Urinary bladder (tissue), 4 donors: ENCODE results near the gene LRRC17. TPM values are rescaled to one million over a fixed set of nuclear protein-coding genes. Genes with fewer than 3 reads are reported as not detected.

ENCODE experiments used
- DNase-seq: peaks from one replicate; pipeline ENCODE4 v3.0.0-alpha.2; 2015; ENCODE audit errors: extremely low spot score
- H3K27ac ChIP-seq: one replicate; pipeline ENCODE4 v1.5.1; 2013; ENCODE audit warnings: low read depth, mild to moderate bottlenecking, moderate library complexity
- H3K36me3 ChIP-seq: one replicate; pipeline ENCODE4 v1.6.1; 2013; ENCODE audit warnings: mild to moderate bottlenecking, moderate library complexity; ENCODE audit not compliant: insufficient read depth
- H3K4me1 ChIP-seq: one replicate; pipeline ENCODE4 v1.6.1; 2013; ENCODE audit warnings: mild to moderate bottlenecking, moderate library complexity; ENCODE audit not compliant: insufficient read depth
- H3K4me3 ChIP-seq: one replicate; pipeline ENCODE4 v1.5.1; 2013; ENCODE audit warnings: low read depth, low read length
- WGBS: extraction: QIAGEN DNeasy Blood & Tissue Kit; methylation state at CpG from one replicate; pipeline ENCODE4 v1.1.7; 2013; 5-methylcytosine and 5-hydroxymethylcytosine counted together
- polyA plus RNA-seq: library from polyadenylated mRNA; stranded (reverse); fragments of 200-250 nt; gene quantifications from one replicate; pipeline ENCODE4 v1.2.3, GENCODE V29; 2013
- total RNA-seq: library from RNA; depleted of rRNA; stranded (reverse); fragments of >200 nt; gene quantifications from one replicate; pipeline ENCODE4 v1.2.3, GENCODE V29; 2014
- donor health status: healthy with polysubstance abuse.
- donor health status: healthy.

LRRC17 gene
- total and polyA plus RNA-seq, 2 donors = 3.8 to 200 TPM

DNA sequence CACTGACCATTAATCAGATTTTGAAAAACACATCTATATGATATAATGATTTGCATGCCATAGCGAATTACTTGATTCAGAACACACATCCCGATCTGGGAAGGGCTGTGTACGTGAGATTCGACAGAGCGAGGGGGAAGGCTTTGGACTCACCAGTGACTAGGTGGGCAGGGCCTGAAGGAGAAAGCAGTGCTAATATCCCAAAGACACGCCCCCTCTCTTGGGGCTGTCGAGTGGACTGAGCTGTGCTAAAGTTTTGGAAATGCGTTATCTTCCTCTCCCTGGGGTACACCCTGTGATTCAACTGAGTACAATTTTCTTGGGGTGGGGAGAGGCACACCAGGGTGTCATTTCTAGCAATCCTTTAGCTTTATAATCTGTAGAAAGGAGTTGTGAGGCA is 1.8 kb downstream of the LRRC17 start:
- DNase-seq = no peak
- WGBS = 34% methylated on average over 8 of the region's 8 CpGs
- Histone ChIP-seq H3K4me1 (no peaks in the 10 kb centered on the region), H3K4me3 (no peak overlapping the region), H3K27ac (no peak overlapping the region), H3K36me3 (no peaks in the 10 kb centered on the region)

DNA sequence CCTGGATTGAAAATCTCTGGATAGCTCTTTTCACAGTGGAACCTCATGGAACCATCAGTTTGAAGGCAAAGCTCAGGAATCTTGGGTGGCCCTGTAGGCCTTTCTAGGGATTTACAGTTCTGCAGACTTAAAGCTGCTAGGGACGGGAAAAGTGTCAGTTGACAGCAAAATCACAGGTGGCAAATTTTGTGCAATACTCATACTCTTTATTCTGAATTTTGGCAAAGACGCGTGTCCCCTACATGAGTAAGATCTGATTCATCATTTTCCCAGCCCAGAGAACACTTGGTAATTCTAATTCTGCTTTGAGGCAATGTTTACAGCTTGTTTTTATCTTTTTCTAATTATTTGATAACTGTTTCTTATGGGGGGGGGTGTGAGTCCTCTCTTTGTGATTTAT is 3.6 kb downstream of the LRRC17 start:
- Histone ChIP-seq H3K4me1 (no peaks in the 10 kb centered on the region), H3K27ac (no peak overlapping the region), H3K4me3 (no peak overlapping the region), H3K36me3 (no peaks in the 10 kb centered on the region)
- no peak for DNase-seq
- WGBS = 63% methylated on average over 3 of the region's 3 CpGs

DNA sequence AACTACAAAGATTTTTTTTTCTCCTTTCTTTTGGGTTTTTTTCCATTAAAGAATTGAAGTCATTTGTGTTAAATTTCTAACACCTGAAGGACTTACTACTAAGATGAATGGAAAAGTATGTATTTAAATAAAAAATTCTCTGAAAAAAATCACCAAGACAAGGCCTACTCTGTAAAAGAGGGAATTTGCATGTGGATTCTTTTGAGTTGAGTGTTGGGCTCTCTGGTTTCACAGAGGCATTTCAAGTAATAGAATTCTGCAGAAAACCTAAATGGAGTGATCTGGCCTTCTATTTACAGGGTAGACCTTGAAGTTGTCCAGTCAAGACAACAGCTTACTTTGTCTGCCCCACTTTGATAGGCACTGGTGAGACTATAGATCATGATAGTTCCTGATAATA is 4.1 kb downstream of the LRRC17 start:
- no peak overlapping the region for H3K27ac ChIP-seq
- no peaks in the 10 kb centered on the region for H3K4me1 ChIP-seq
- H3K36me3 ChIP-seq = no peaks in the 10 kb centered on the region
- no peak for DNase-seq
- no peak overlapping the region for H3K4me3 ChIP-seq

DNA sequence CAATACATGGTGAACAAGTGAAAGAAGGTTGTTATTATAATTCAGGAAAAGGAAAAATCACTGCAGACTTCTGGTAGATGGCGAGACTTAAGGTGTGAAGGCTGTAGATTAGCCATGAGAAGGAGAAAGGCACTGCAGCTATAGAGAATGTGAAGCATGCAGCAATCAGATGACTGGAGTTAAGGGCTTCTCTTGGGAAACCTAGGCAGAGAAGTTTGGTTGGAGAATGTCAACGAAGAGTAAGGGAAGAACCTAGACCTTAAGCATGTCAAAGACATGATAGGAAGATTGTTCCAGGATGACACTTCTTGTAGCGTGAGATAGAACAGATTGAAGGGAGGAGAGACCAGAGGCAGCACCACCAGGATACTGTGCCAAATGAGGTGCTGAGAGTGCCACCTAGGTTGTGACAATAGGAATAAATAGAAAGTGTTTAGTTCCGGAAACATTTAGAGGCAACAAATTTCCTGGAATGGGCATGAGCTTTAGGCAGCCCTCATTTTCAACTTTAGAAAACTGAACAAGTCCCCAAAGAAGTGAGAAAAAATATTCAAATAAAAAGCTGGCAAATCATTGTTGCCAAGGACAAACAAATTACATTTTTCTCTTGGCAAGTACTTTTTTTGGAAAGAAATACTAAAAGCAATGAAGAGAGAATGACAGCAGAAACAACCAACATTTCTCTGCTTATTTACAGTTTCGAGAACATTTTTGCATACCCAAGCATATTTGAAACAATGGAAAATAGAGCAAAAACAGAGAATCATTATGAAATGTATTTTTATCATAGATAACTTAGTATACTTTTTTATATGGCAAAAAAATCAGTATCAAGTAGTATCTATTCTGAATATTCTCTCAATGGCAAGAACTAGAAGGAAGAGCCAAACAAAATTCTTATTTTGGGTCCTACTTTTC is 4.9 kb downstream of the LRRC17 start:
- no peak for DNase-seq
- no peak overlapping the region for H3K4me3 ChIP-seq
- 83% methylated on average over 5 of the region's 5 CpGs for WGBS
- H3K27ac ChIP-seq = no peak overlapping the region
- no peaks in the 10 kb centered on the region for H3K4me1 ChIP-seq
- no peaks in the 10 kb centered on the region for H3K36me3 ChIP-seq

DNA sequence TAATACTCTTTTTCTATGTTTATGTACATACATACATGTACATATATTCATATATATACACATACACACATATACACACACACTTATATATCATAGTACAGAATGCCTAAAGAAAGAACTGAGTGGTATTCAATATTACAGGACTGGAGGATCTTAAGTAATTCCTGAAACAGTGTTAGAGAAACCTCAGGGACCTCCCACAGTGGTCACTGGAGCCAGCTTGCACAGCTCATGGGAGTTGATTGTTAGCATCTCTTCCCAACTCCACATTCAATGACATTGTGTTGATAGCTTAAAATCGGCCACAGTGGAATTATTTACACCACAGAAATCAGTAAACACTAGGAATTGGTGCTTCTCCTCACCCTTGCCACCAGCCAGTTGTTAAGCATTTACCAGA is 6.0 kb downstream of the LRRC17 start:
- H3K4me1 ChIP-seq = no peaks in the 10 kb centered on the region
- WGBS = 20% methylated on average over 1 of the region's 1 CpG
- DNase-seq = no peak
- no peak overlapping the region for H3K27ac ChIP-seq
- H3K4me3 ChIP-seq = no peak overlapping the region
- no peaks in the 10 kb centered on the region for H3K36me3 ChIP-seq

DNA sequence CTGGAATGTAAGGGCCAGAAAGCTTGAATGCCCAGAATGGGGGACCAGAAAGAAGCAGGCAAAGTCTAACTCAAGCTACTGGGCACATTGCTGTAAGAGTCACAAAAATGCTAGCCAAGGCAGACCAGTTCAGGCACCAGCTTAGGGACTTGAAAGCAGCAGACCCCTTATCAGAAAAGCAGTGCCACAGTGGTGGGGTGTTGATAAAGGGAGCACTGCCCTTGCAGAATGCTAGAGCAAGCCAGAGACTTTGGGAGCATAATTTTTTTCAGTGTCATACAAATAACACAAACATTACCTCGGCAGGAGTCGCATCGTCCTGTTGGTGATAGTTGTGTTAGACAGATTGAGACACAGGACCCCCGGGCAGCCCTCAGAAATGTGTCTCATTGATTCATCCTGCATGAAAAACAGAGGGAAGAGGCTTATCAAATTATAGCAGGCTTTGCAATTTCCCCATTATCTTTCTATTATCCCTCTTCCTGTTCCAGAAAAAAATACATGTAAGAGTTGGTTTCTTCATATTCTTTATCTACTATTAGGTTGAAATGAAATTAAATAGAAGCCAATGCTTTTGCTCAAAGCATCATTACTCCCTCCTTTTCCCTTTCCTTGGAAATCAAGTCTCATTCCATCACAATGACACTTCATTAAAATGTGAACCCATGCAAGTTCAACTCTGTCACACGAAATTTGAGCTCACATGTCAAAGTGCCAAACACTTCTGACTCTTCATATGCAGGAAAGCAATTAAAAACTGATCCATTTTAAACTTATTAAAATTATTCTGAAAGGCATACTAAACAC is 13.4 kb downstream of the LRRC17 start:
- no peak for DNase-seq
- 41% methylated on average over 5 of the region's 5 CpGs for WGBS
- Histone ChIP-seq H3K4me1 (no peaks in the 10 kb centered on the region), H3K36me3 (no peaks in the 10 kb centered on the region), H3K27ac (no peak overlapping the region), H3K4me3 (no peak overlapping the region)

DNA sequence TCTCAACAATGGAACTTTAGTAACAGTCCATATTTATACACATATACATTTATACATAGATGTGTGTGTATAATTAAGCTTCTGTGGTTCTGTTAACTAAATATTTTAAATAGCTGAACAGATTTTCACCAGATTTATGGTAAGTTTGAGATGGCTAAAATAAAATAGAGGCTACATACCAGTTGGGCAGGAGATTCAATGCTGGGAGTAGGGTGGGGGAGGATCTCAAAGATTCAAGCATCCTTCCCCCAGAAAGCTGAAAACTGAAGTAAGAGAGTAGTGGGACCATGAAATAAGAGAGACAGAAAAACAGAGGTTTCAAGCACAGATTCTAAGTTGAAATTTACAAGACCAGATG is 14.0 kb downstream of the LRRC17 start:
- Histone ChIP-seq H3K36me3 (no peaks in the 10 kb centered on the region), H3K4me1 (no peaks in the 10 kb centered on the region), H3K27ac (no peak overlapping the region), H3K4me3 (no peak overlapping the region)
- no peak for DNase-seq

DNA sequence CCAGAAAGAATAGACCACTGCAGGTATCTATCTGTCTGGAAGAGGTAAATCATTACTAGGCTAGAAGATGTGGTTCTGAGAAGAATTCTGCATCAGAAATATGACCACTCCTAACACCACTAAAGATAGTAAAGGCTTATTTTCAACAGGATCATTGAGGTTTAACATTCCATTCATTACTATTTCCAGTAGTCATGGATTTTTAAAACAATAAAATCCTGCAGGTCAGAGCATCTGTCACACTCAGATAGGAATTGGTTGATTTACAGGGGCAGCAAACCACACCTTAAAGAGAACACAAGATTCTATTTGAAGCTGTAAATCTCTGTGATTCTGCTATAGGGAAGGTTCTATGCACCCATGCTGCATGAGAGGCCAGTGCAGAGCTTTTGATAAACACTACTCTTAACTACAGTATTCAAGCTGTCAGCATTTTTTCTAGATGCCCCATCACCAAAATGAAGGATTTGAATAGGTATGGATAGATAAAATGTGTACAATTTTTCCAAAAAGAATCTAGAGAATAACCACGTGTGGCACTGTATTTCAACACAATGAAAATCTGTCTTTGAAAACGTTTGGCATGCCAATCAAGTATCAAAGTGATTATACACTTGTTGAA is 14.6 kb downstream of the LRRC17 start:
- Histone ChIP-seq H3K36me3 (no peaks in the 10 kb centered on the region), H3K27ac (no peak overlapping the region), H3K4me1 (no peaks in the 10 kb centered on the region), H3K4me3 (no peak overlapping the region)
- WGBS = 47% methylated on average over 2 of the region's 2 CpGs
- DNase-seq = no peak

DNA sequence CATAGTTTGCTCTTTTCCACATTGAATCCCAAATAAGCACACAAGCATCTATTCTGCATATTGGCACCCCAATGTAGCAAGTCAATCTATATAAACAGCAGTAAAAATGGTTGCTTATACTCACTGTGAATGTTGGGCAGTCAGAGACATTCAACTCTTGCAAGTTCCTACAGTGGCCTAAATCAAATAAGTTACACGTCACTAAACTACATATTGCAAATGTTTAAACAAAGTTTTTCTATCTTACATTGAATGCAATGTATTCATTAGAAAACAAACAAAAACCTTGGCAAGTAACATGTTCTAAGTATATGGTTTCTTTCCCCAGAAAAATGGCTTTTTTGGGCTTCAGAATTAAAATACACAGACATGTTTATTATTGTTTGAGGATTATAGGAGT is 19.0 kb downstream of the LRRC17 start:
- no peaks in the 10 kb centered on the region for H3K36me3 ChIP-seq
- no peak for DNase-seq
- no peak overlapping the region for H3K27ac ChIP-seq
- no peak overlapping the region for H3K4me3 ChIP-seq
- no peaks in the 10 kb centered on the region for H3K4me1 ChIP-seq
- WGBS = 60% methylated on average over 1 of the region's 1 CpG

DNA sequence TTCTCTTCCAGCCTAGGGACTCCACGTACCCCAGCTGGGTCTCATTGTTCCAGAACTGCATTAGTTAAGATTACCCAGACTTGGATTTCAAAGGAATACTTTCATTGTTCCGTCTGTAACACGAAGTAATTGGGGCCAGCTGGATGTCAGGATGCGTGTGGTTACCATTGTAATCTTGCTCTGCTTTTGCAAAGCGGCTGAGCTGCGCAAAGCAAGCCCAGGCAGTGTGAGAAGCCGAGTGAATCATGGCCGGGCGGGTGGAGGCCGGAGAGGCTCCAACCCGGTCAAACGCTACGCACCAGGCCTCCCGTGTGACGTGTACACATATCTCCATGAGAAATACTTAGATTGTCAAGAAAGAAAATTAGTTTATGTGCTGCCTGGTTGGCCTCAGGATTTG is 21.0 kb downstream of the LRRC17 start:
- Histone ChIP-seq H3K4me3 (no peak overlapping the region), H3K36me3 (no peaks in the 10 kb centered on the region), H3K4me1 (no peaks in the 10 kb centered on the region), H3K27ac (peak overlapping the region; percentile 58)
- peak; percentile 78 for DNase-seq
- WGBS = 22% methylated on average over 15 of the region's 15 CpGs

DNA sequence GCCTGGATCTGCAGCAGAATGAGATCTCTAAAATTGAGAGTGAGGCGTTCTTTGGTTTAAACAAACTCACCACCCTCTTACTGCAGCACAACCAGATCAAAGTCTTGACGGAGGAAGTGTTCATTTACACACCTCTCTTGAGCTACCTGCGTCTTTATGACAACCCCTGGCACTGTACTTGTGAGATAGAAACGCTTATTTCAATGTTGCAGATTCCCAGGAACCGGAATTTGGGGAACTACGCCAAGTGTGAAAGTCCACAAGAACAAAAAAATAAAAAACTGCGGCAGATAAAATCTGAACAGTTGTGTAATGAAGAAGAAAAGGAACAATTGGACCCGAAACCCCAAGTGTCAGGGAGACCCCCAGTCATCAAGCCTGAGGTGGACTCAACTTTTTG is 21.4 kb downstream of the LRRC17 start:
- DNase-seq = no peak
- Histone ChIP-seq H3K27ac (peak overlapping the region; percentile 58), H3K4me3 (no peak overlapping the region), H3K4me1 (no peaks in the 10 kb centered on the region), H3K36me3 (no peaks in the 10 kb centered on the region)
- WGBS = 39% methylated on average over 8 of the region's 8 CpGs

DNA sequence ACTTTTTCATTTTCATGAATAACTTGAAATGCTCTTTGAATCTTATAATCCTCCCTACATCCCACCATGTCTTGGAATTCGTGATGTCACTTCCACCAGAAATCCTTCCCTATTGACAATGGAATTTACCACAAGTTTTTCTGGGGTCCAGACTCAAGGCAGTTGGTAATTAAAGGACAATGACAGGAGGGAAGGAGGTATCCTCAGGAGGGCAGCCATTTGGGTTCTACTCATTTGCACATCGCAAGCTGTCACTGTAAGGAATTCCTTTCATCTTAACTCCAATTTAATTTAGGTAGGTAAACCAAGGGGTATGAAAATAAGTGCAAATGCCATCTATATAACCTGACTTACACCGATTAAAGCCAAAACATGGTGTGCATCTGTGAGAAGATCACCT is 21.9 kb downstream of the LRRC17 start:
- Histone ChIP-seq H3K4me1 (no peaks in the 10 kb centered on the region), H3K36me3 (no peaks in the 10 kb centered on the region), H3K4me3 (no peak overlapping the region), H3K27ac (no peak overlapping the region)
- 66% methylated on average over 3 of the region's 3 CpGs for WGBS
- DNase-seq = no peak

DNA sequence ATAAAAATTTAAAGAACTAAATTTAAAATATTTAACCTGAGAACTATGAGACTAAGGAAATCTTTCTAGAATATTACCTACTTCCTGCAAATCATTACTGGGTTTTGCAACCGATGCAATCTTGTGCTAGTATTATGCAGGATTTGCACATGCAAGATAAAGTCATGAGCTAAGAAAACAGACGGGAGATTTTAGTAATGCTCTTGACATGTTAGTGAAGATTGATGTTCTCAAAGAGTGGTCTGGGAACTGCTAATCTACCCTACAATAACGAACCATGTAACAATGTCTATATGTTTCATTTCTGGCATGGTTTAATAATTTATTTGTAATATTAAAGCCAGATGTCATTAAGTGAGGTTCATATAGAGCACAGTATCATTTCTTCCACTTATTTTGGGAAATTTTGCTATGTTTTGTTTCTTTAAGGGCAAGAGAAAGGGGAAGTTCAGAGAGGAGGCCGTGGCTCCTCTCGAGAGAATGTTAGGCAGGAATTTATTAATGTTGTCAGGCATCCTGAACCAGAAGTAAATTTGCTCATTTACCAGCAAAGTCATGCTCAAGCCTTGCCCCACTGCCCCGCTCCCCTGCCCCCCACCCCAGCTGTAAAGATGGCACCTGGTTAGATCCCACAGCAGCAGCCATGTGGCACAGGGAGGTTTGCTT is 22.8 kb downstream of the LRRC17 start:
- H3K4me1 ChIP-seq = no peaks in the 10 kb centered on the region
- H3K27ac ChIP-seq = no peak overlapping the region
- DNase-seq = no peak
- WGBS = 38% methylated on average over 6 of the region's 6 CpGs
- no peak overlapping the region for H3K4me3 ChIP-seq
- no peaks in the 10 kb centered on the region for H3K36me3 ChIP-seq
